ENCODE results near the gene NKD2. TPM values are rescaled to one million over a fixed set of nuclear protein-coding genes. Genes with fewer than 3 reads are reported as not detected.

NKD2 gene
- total and polyA plus RNA-seq, 2 of the 4 experiments (the other 2 are of a cell fraction) = not detected

- ChIA-PET CTCF (interaction anchor here (0.6 kb wide), 1 partner anchor 17 kb away, joined by 3 read pairs; no protein-coding TSS in a partner anchor), POLR2A (ENCODE audit: unreplicated experiment) (no interaction called here)
- peaks cover 73% of the 10 kb centered on the region for H3K27me3 ChIP-seq (ENCODE audit: control insufficient read depth, insufficient read depth, low read length)
These were observed 1.9 kb upstream of the NKD2 start for GRCh38 chr5:1006656-1007071.

More at GRCh38 chr5:1006656-1007071, 1.9 kb upstream of the NKD2 start:
- H3K36me3 ChIP-seq (ENCODE audit: control insufficient read depth, insufficient read depth, low read length) = no peaks in the 10 kb centered on the region
- DNase-seq (no peak), ATAC-seq (ENCODE audit: low read depth) (no peak)
- H4K5ac ChIP-seq (ENCODE audit: low read depth, low read length) = no peak overlapping the region
- H3K79me1 ChIP-seq (ENCODE audit: low read depth in 1 of 2, low read length in 2 of 2) = no peaks in the 10 kb centered on the region
- no peak overlapping the region for H4K8ac ChIP-seq (ENCODE audit: low read depth in 2 of 2, low read length in 2 of 2)
- no peaks in the 10 kb centered on the region for H3K9me1 ChIP-seq (ENCODE audit: insufficient read depth, low read length)
- no peak overlapping the region for H2BK5ac ChIP-seq (ENCODE audit: low read depth, low read length, poor library complexity, severe bottlenecking)
- WGBS, 2 experiments (ENCODE audit: extremely low coverage in 2 of 2, insufficient read length in 1 of 2) = no CpG with 5 or more reads among the region's 5 CpGs
- no peak overlapping the region for H4K91ac ChIP-seq (ENCODE audit: insufficient read depth, low read depth, low read length)
- no peak overlapping the region for H3K4ac ChIP-seq (ENCODE audit: low read depth, low read length)
- no peak overlapping the region for H2AK5ac ChIP-seq (ENCODE audit: low read depth, low read length)
- H3K18ac ChIP-seq (ENCODE audit: low read depth, low read length) = no peak overlapping the region
- intact Hi-C loops (cut with micrococcal nuclease) = loop anchor here (5.0 to 10.0 kb wide), 2 partner anchors 84 to 108 kb away; partner anchors contain the start of gene SLC12A7
- H2BK15ac ChIP-seq (ENCODE audit: low read depth, low read length) = no peak overlapping the region
- H3K27ac ChIP-seq (ENCODE audit: insufficient read depth, low read length) = no peak overlapping the region
- no peak overlapping the region for H2BK20ac ChIP-seq (ENCODE audit: low read depth, low read length)
- no peak overlapping the region for H3K23ac ChIP-seq (ENCODE audit: low read depth, low read length)
- H3K14ac ChIP-seq (replicated peaks; ENCODE audit: low read depth, low read length) = no peak overlapping the region
- no TSS peak for BruUV-seq (replicated peaks)
- H3K4me2 ChIP-seq (ENCODE audit: low read depth, low read length) = no peak overlapping the region
- no peak overlapping the region for H2AFZ ChIP-seq (replicated peaks; ENCODE audit: low read length, poor library complexity)
- no peak overlapping the region for H3K4me3 ChIP-seq (ENCODE audit: insufficient read depth, low read depth, low read length)
- no peaks in the 10 kb centered on the region; the same call in 1 of the 2 replicates for H3K4me1 ChIP-seq (ENCODE audit: control insufficient read depth, insufficient read depth, low read length)
- in situ Hi-C loops (cut with MboI; ENCODE audit: low sequenced_read_pairs) = no loop called here
- no peak overlapping the region for H2BK120ac ChIP-seq (ENCODE audit: low read depth, low read length)
- H3K9me3 ChIP-seq (ENCODE audit: control insufficient read depth, insufficient read depth, low read length) = no peaks in the 10 kb centered on the region
- H3K9ac ChIP-seq (ENCODE audit: low read depth, low read length) = no peak overlapping the region
- H4K20me1 ChIP-seq (ENCODE audit: insufficient read depth, low read length) = no peaks in the 10 kb centered on the region
- no peak overlapping the region for H2AK9ac ChIP-seq (replicated peaks; ENCODE audit: low read depth, low read length, poor library complexity)
- H3K56ac ChIP-seq (ENCODE audit: extremely low read depth, insufficient read depth, low read length) = no peak overlapping the region
- dilution Hi-C loops (cut with HindIII; ENCODE audit: low sequenced_read_pairs, unreplicated experiment) = no loop called here
- TF ChIP-seq MXI1 (IDR thresholded peaks at IDR 0.05; ENCODE audit: borderline replicate concordance, low read depth, low read length) (no peak), USF2 (IDR thresholded peaks at IDR 0.05; ENCODE audit: low read depth, low read length) (no peak), NFE2L2 (IDR thresholded peaks at IDR 0.05; ENCODE audit: low read depth, low read length) (no peak), CTCF (conservative IDR thresholded peaks at IDR 0.05; ENCODE audit: low read depth, low read length) (no peak), RAD21 (IDR thresholded peaks at IDR 0.05; ENCODE audit: low read length) (no peak), MAZ (IDR thresholded peaks at IDR 0.05; ENCODE audit: borderline replicate concordance, low read depth, low read length) (no peak), CHD1 (IDR thresholded peaks at IDR 0.05; ENCODE audit: low read depth, low read length) (no peak), RFX5 (IDR thresholded peaks at IDR 0.05; ENCODE audit: low read depth, low read length) (no peak), FOS (IDR thresholded peaks at IDR 0.05; ENCODE audit: low read depth, low read length) (no peak), BHLHE40 (IDR thresholded peaks at IDR 0.05; ENCODE audit: low read depth, low read length) (no peak), SMC3 (IDR thresholded peaks at IDR 0.05; ENCODE audit: low read depth, low read length) (no peak), RCOR1 (IDR thresholded peaks at IDR 0.05; ENCODE audit: insufficient replicate concordance, low read length) (no peak), POLR2A (IDR thresholded peaks at IDR 0.05; ENCODE audit: low read depth, low read length) (no peak), ELK1 (IDR thresholded peaks at IDR 0.05; ENCODE audit: borderline replicate concordance, low read depth, low read length) (no peak), CEBPB (IDR thresholded peaks at IDR 0.05; ENCODE audit: low read depth, low read length) (no peak), MAFK (IDR thresholded peaks at IDR 0.05; ENCODE audit: low read depth, low read length) (no peak)

Data from IMR-90 (cell line).